ENCODE measurements around the gene MSH5. TPM values are rescaled to one million over a fixed set of nuclear protein-coding genes. Genes with fewer than 3 reads are reported as not detected.

Gene MSH5
- total and polyA plus RNA-seq, 2 experiments from 2014 or later: 12.1 to 23.9 TPM

DNA sequence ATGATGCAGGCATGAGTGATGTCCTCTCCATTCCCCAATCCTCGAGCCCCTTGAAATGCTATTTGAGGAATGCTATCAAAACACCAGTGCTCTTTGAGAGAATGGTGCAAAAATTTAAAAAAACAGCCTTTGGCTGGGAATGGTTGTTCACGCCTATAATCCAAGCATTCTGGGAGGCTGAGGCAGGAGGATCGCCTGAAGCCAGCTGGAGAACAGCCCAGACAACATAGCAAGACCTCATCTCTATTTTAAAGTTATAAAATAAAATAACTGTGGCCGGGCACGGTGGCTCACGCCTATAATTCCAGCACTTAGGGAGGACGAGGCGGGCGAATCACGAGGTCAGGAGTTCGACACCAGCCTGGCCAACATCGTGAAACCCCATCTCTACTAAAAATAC, 60.0 kb downstream of the MSH5 start:
- Histone ChIP-seq H3F3A (replicated peaks; ENCODE audit: low read depth) (peaks cover 29% of the 10 kb centered on the region), H3K4me2 (no peak overlapping the region), H3K36me3 (ENCODE audit: insufficient read depth) (peaks cover 8% of the 10 kb centered on the region), H3K9me2 (ENCODE audit: insufficient read depth) (no peaks in the 10 kb centered on the region), H3K4me1 (ENCODE audit: insufficient read depth) (no peaks in the 10 kb centered on the region; the same call in 1 of the 2 replicates), H3K79me2 (replicated peaks; ENCODE audit: insufficient read depth) (peaks cover 27% of the 10 kb centered on the region), H4K20me1 (replicated peaks; ENCODE audit: insufficient read depth) (peaks cover 4% of the 10 kb centered on the region; the same call in 1 of the 2 replicates), H3K27me3 (ENCODE audit: insufficient read depth) (no peaks in the 10 kb centered on the region), H2AFZ (no peak overlapping the region), H3K27ac (ENCODE audit: low read depth) (no peak overlapping the region), H3K4me3 (no peak overlapping the region)
- TF ChIP-seq ZNF462 (CRISPR knock-in tag; IDR thresholded peaks at IDR 0.05) (no peak), CREB1 (CRISPR knock-in tag; IDR thresholded peaks at IDR 0.05; ENCODE audit: low read depth) (no peak), NANOG (IDR thresholded peaks at IDR 0.05; ENCODE audit: borderline replicate concordance) (no peak), REST (IDR thresholded peaks at IDR 0.05; ENCODE audit: unreplicated experiment) (no peak), EZH2phosphoT487 (IDR thresholded peaks at IDR 0.05; ENCODE audit: unreplicated experiment) (no peak), ETS1 (IDR thresholded peaks at IDR 0.05) (no peak), ZNF331 (CRISPR knock-in tag; IDR thresholded peaks at IDR 0.05; ENCODE audit: low read depth) (no peak), ZNF114 (CRISPR knock-in tag; IDR thresholded peaks at IDR 0.05) (no peak), JUNB (IDR thresholded peaks at IDR 0.05; ENCODE audit: unreplicated experiment) (no peak), POLR2AphosphoS5 (IDR thresholded peaks at IDR 0.05; ENCODE audit: low read depth) (no peak), STAT1 (IDR thresholded peaks at IDR 0.05; ENCODE audit: unreplicated experiment) (no peak), EZH2 (IDR thresholded peaks at IDR 0.05; ENCODE audit: low read depth, unreplicated experiment) (no peak)
- TF ChIP-seq, protein P1, sequence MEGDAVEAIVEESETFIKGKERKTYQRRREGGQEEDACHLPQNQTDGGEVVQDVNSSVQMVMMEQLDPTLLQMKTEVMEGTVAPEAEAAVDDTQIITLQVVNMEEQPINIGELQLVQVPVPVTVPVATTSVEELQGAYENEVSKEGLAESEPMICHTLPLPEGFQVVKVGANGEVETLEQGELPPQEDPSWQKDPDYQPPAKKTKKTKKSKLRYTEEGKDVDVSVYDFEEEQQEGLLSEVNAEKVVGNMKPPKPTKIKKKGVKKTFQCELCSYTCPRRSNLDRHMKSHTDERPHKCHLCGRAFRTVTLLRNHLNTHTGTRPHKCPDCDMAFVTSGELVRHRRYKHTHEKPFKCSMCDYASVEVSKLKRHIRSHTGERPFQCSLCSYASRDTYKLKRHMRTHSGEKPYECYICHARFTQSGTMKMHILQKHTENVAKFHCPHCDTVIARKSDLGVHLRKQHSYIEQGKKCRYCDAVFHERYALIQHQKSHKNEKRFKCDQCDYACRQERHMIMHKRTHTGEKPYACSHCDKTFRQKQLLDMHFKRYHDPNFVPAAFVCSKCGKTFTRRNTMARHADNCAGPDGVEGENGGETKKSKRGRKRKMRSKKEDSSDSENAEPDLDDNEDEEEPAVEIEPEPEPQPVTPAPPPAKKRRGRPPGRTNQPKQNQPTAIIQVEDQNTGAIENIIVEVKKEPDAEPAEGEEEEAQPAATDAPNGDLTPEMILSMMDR (conservative IDR thresholded peaks at IDR 0.05; ENCODE audit: low read depth in 2 of 2): no peak
- DNase-seq (ENCODE audit: low spot score): no peak
- Mint-ChIP-seq H3K4me3 (no peak overlapping the region), H3K27me3 (ENCODE audit: insufficient read depth, low read depth, poor library complexity) (peaks cover 8% of the 10 kb centered on the region), H3K9me3 (no peaks in the 10 kb centered on the region), H3K4me1 (no peaks in the 10 kb centered on the region), H3K36me3 (ENCODE audit: low read depth) (peaks cover 39% of the 10 kb centered on the region), H3K27ac (no peak overlapping the region)
- ATAC-seq: no peak
